NT2/D1 (cell line): Measurements from ENCODE around the gene NLRC4.

Source experiments
- SUZ12 ChIP-seq: IDR thresholded peaks from 2 replicates; pipeline ENCODE4 v1.6.1; 2011; ENCODE audit not compliant: insufficient read length, insufficient read depth; ENCODE audit errors: extremely low read depth
- YY1 ChIP-seq: IDR thresholded peaks from 2 replicates; pipeline ENCODE4 v1.6.1; 2011; ENCODE audit not compliant: insufficient read length, insufficient read depth
- ZNF274 ChIP-seq: IDR thresholded peaks from 2 replicates; pipeline ENCODE4 v1.6.1; 2011; ENCODE audit warnings: mild to moderate bottlenecking, low read depth, low read length

- TF ChIP-seq ZNF274 = no peak
- TF ChIP-seq YY1 = no peak
- no peak for TF ChIP-seq SUZ12
Measured at GRCh38 chr2:32246911-32247310, 17.8 kb downstream of the NLRC4 start.
